ENCODE measurements around the gene DHRS2.
"Not testable (repeated sequence)": the region's sequence is repeated elsewhere in the genome, so short reads cannot be mapped to it uniquely, and the experiment has no call there.

DHRS2 gene, protein sequence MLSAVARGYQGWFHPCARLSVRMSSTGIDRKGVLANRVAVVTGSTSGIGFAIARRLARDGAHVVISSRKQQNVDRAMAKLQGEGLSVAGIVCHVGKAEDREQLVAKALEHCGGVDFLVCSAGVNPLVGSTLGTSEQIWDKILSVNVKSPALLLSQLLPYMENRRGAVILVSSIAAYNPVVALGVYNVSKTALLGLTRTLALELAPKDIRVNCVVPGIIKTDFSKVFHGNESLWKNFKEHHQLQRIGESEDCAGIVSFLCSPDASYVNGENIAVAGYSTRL

GRCh38 chr14:23636317-23637211 lies at the start of gene DHRS2:
Gene DHRS2 (plus strand): TSS chr14:23636364. CDS start chr14:23638865, 2,501 bp downstream.
- no peak for DNase-seq (ENCODE audit: low read depth)

DNA sequence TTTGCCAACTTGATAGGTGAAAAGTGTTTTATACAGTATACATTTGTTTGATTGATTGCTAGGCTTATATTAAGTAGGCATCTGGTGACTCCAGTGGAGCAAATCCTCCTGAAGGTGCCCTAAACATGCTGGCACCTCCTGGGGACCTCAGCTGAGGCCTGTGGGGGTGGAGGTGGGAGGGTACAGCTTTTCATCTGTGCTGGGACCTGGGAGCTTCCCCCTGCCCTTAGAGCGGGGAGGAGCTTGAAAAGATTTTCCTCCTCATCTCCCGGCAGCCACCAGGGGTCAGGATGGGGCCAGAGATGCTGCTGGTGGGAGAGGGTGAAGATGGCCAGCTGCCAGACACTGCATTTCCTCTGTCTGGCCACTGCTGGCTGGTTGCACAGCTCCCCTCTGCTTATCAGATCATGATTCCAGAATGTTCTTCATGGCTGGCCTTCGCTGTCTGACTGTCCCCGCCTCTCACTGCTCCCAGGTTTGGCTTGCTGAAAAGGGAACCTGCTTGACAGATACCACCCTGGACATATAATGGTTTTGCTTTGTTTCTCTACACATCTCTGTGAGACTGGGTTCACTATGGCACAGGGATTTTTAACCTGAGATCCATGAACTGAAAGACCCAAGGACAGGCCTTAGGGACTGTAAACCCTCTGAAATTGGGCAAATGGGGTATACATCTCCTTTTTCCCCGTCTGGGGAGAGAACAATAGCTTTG lies 47.1 kb upstream of the DHRS2 start:
- peak; percentile 59 for DNase-seq (ENCODE audit: low read depth)

DNA sequence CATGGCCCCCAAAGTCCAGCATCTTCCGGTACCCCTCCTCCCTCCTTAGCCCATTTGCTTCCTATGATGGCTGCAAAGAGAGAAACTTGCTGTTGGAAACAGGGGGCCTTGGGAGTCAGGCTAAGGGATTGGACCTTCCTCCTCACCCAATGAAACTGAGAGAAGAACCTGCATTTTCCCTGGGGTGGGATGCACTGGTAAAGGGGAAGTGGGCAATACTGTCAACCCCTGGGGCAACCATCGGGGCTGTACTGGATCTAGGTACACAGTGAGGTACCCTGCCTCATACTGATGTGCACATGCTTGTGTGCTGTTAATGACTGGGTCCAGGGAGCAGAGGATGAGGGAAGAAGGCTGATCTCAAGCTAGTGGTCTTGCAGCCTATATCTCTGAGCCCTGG lies 46.6 kb upstream of the DHRS2 start:
- DNase-seq (ENCODE audit: low read depth) = no peak

DNA sequence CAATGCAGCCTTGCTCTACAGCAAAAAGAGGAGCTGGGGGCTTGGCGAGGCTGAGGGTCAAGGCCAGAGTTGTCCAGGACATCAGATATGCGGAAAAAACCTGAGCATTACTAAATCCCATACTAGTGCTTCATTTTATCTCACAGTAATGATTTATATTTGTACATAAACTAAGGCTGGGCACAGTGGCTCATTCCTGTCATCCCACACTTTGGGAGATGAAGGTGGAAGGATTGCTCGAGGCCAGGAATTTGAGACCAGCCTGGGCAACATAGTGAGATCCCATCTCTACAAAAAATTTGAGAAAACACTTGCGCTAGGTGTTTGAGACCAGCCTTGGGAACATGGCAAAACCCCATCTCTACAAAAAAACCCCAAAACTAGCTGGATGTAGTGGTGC lies 46.0 kb upstream of the DHRS2 start:
- DNase-seq (ENCODE audit: low read depth) = no peak

- not testable (repeated sequence) for DNase-seq (ENCODE audit: low read depth)
These were observed 42.0 kb upstream of the DHRS2 start for GRCh38 chr14:23594191-23594590.

DNA sequence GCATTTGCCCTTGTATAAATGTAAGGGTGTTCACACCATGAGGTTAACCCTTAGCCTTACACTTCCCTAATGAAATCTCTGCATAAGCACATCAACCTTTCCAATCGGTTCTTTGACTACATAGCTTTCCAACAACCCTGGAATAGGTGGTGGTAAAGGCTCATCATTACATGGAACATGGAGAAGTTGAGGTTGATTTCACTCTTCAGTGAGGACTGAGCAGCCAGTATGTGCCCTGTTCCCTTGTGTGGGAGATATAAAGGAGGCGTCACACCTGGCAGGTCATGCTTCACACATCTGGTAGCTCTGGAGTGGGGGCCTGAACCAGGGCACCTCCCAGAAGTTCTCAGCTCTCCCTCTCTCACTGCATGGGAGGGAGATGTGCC lies 35.8 kb upstream of the DHRS2 start:
- no peak for DNase-seq (ENCODE audit: low read depth)

GRCh38 chr14:23600806-23601205 lies 35.4 kb upstream of the DHRS2 start:
- no peak for DNase-seq (ENCODE audit: low read depth)

DNA sequence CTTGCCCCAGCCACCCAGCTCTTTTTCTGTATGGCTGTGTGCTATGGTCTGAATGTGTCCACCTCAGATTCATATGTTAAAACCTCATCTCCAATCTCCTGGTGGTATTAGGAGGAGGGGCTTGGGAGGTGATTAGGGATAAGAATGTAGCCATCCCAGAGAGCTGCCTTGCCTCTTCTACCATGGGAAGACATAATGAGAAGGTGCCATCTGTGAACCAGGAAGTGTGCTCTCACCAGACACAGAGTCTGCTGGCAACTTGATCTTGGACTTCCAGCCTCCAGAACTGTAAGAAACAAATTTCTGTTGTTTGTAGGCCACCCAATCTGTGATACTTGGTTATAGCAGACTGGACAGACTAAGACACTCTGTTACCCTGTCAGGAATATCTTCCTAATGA lies 34.7 kb upstream of the DHRS2 start:
- DNase-seq (ENCODE audit: low read depth) = no peak

GRCh38 chr14:23601845-23602180 lies 34.4 kb upstream of the DHRS2 start:
- no peak for DNase-seq (ENCODE audit: low read depth)

GRCh38 chr14:23602181-23603095 lies 33.7 kb upstream of the DHRS2 start:
- DNase-seq (ENCODE audit: low read depth) = no peak

DNA sequence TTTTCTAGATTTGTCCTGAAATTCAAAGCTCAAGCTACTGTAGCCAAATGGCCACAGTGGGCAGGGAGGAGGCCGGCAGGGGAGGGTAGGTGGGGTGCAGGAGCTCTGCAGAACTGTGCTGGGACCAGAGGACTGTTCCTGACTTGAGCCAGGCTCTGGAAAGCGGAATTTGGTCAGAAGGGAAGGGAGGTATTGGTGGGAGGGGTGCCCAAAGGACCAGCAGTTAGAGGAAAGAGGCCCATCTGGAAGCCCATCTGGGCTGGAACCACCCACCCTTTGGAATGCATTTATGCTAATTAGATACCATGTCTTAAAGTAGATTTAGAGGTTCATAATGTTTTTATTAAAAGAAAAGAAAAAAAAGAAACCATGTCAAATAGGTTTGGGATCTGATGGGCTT lies 33.1 kb upstream of the DHRS2 start:
- no peak for DNase-seq (ENCODE audit: low read depth)

GRCh38 chr14:23604148-23604547 lies 32.0 kb upstream of the DHRS2 start:
- DNase-seq (ENCODE audit: low read depth) = no peak

- DNase-seq (ENCODE audit: low read depth) = no peak
These were observed 31.4 kb upstream of the DHRS2 start for GRCh38 chr14:23604675-23605170.

DNA sequence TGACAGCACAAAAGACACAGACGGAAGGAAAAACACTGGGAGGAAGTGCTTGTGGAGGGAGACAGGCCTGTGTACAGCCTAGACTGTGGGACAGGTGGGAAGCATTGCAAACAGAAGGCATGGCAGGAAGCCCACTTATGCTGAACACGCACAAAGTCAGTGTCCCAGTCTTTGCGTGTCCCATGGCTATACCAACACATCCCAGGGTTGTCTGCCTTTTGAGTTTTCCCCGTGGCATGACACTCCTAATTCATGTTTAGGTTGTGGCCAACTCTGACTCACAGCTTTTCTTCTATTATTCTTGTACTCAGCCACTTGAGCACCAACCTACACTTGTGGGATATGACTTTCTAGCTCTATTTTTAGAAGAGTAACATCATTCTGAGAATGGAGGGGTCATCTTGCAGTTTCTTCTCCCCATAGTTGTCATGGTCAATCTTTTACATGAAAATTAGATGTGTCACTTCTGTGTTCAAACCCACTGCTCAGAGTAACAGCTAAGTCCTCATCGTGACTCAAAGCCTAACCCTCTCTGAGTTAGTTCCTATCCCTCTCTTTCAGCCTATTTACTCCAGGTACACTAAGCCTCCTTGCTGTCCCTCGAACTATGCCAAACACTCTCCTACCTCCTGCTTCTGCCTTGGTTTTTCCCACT lies 30.1 kb upstream of the DHRS2 start:
- DNase-seq (ENCODE audit: low read depth) = no peak

GRCh38 chr14:23608454-23608853 lies 27.7 kb upstream of the DHRS2 start:
- no peak for DNase-seq (ENCODE audit: low read depth)

DNA sequence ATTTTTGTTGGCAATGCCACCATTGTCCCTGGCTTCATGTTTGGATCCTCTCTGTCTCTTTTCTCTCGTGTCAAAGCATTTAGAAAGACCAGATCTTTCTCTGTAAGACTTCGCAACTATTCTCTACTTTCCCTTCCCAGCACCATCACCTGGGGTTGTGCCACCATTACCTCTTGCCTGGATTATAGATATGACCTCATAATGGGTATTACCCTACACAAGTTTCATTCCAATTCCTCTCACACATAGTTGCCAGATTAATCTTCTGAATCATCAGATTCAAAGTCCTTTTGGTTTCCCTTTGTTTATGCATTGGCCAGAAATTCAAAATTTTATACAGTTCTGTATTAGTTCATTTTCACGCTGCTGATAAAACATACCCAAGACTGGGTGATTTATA lies 27.2 kb upstream of the DHRS2 start:
- no peak for DNase-seq (ENCODE audit: low read depth)

- not testable (repeated sequence) for DNase-seq (ENCODE audit: low read depth)
These were observed 26.6 kb upstream of the DHRS2 start for GRCh38 chr14:23609411-23610089.

DNA sequence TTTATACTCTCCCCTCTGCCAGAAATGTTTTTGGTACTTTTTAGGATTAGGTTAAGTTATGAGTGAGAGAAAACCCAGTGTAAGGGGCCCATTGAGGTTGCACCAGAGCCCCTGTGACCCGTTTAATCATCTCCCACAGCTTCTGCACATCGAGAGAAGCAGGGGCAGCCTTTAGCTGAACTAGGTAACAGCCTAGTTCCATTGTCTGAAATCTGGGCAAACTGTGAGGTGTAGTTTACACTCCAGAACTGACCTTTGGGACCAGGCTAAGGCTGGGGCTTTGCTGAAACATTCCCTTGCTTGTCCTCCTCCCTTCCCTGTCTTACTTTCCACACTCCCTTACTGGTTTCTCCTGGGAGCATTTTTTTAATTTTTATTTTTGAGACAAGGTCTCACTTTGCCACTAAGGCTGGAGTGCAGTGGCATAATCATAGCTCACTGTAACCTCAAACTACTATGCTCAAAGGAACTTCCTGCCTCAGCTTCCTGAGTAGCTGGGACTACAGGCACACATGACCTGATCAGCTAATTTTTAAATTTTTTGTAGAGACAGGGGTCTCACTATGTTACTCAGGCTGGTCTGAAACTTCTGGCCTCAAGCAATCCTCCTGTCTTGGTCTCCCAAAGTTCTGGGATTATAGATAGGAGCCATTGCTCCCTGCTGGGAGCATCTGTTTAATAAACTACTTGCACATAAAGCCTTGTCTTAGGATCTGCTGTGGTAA lies 25.9 kb upstream of the DHRS2 start:
- no peak for DNase-seq (ENCODE audit: low read depth)

- no peak for DNase-seq (ENCODE audit: low read depth)
These were observed 25.3 kb upstream of the DHRS2 start for GRCh38 chr14:23610815-23611289.

DNA sequence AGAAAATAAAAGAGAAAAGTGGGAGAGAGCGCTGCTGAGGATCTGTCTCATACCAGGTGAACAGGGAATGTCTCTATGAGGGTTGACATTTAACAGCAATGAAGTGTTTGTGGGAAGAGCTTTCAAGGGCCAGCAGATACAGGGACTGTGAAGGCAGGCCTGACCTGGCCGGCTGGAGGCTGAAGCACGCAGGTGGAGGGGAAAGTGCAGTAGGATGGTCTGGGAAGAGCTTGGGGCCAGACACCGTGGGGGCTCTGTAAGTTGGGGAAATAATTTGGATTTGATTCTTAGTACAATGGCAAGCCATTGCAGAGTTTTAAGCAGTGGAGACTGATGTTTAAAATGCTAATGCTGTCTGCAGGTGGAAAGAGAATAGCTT lies 23.8 kb upstream of the DHRS2 start:
- no peak for DNase-seq (ENCODE audit: low read depth)

All from HS-27A (cell line).